ENCODE results near the gene FGGY.
"Not testable (repeated sequence)": the region's sequence is repeated elsewhere in the genome, so short reads cannot be mapped to it uniquely, and the experiment has no call there.

Gene FGGY

GRCh38 chr1:59601811-59602210 lies 304.9 kb downstream of the FGGY start:
- Histone ChIP-seq H3K9me3 (ENCODE audit: severe bottlenecking) (no peaks in the 10 kb centered on the region), H3K4me1 (ENCODE audit: insufficient read depth, poor library complexity, severe bottlenecking) (peaks cover 10% of the 10 kb centered on the region), H3K4me3 (ENCODE audit: severe bottlenecking) (no peak overlapping the region), H3K36me3 (ENCODE audit: low read depth) (no peaks in the 10 kb centered on the region), H3K27ac (ENCODE audit: poor library complexity, severe bottlenecking) (no peak overlapping the region), H3K27me3 (ENCODE audit: insufficient read depth, poor library complexity, severe bottlenecking) (no peaks in the 10 kb centered on the region)
- DNase-seq (ENCODE audit: low spot score) (no peak), ATAC-seq (ENCODE audit: low read depth) (no peak)
- TF ChIP-seq CTCF (IDR thresholded peaks at IDR 0.05; ENCODE audit: poor library complexity, severe bottlenecking): no peak

- no peaks in the 10 kb centered on the region for H3K27me3 ChIP-seq (ENCODE audit: insufficient read depth, poor library complexity, severe bottlenecking)
- DNase-seq (ENCODE audit: low spot score) (no peak), ATAC-seq (ENCODE audit: low read depth) (no peak)
- H3K4me3 ChIP-seq (ENCODE audit: severe bottlenecking): no peak overlapping the region
- H3K36me3 ChIP-seq (ENCODE audit: low read depth): no peaks in the 10 kb centered on the region
- no peaks in the 10 kb centered on the region for H3K9me3 ChIP-seq (ENCODE audit: severe bottlenecking)
- no peak overlapping the region for H3K27ac ChIP-seq (ENCODE audit: poor library complexity, severe bottlenecking)
- TF ChIP-seq CTCF (IDR thresholded peaks at IDR 0.05; ENCODE audit: poor library complexity, severe bottlenecking): no peak
- no peaks in the 10 kb centered on the region for H3K4me1 ChIP-seq (ENCODE audit: insufficient read depth, poor library complexity, severe bottlenecking)
Observed at GRCh38 chr1:59604191-59604590, 307.3 kb downstream of the FGGY start.

- TF ChIP-seq CTCF (IDR thresholded peaks at IDR 0.05; ENCODE audit: poor library complexity, severe bottlenecking): no peak
- no peaks in the 10 kb centered on the region for H3K27me3 ChIP-seq (ENCODE audit: insufficient read depth, poor library complexity, severe bottlenecking)
- H3K36me3 ChIP-seq (ENCODE audit: low read depth): no peaks in the 10 kb centered on the region
- H3K4me1 ChIP-seq (ENCODE audit: insufficient read depth, poor library complexity, severe bottlenecking): no peaks in the 10 kb centered on the region
- DNase-seq (ENCODE audit: low spot score): no peak
- no peak for ATAC-seq (ENCODE audit: low read depth)
- no peaks in the 10 kb centered on the region for H3K9me3 ChIP-seq (ENCODE audit: severe bottlenecking)
- no peak overlapping the region for H3K27ac ChIP-seq (ENCODE audit: poor library complexity, severe bottlenecking)
- H3K4me3 ChIP-seq (ENCODE audit: severe bottlenecking): no peak overlapping the region
Observed at GRCh38 chr1:59605184-59605583, 308.3 kb downstream of the FGGY start.

- no peak for TF ChIP-seq CTCF (IDR thresholded peaks at IDR 0.05; ENCODE audit: poor library complexity, severe bottlenecking)
- H3K36me3 ChIP-seq (ENCODE audit: low read depth): no peaks in the 10 kb centered on the region
- DNase-seq (ENCODE audit: low spot score) (no peak), ATAC-seq (ENCODE audit: low read depth) (no peak)
- H3K4me3 ChIP-seq (ENCODE audit: severe bottlenecking): no peak overlapping the region
- H3K27me3 ChIP-seq (ENCODE audit: insufficient read depth, poor library complexity, severe bottlenecking): no peaks in the 10 kb centered on the region
- no peaks in the 10 kb centered on the region for H3K4me1 ChIP-seq (ENCODE audit: insufficient read depth, poor library complexity, severe bottlenecking)
- H3K9me3 ChIP-seq (ENCODE audit: severe bottlenecking): no peaks in the 10 kb centered on the region
- H3K27ac ChIP-seq (ENCODE audit: poor library complexity, severe bottlenecking): no peak overlapping the region
Observed at GRCh38 chr1:59605761-59606160, 308.9 kb downstream of the FGGY start.

- Histone ChIP-seq H3K9me3 (ENCODE audit: severe bottlenecking) (no peaks in the 10 kb centered on the region), H3K4me3 (ENCODE audit: severe bottlenecking) (no peak overlapping the region), H3K36me3 (ENCODE audit: low read depth) (no peaks in the 10 kb centered on the region), H3K4me1 (ENCODE audit: insufficient read depth, poor library complexity, severe bottlenecking) (no peaks in the 10 kb centered on the region), H3K27me3 (ENCODE audit: insufficient read depth, poor library complexity, severe bottlenecking) (no peaks in the 10 kb centered on the region), H3K27ac (ENCODE audit: poor library complexity, severe bottlenecking) (no peak overlapping the region)
- ATAC-seq (ENCODE audit: low read depth) (no peak), DNase-seq (ENCODE audit: low spot score) (no peak)
- TF ChIP-seq CTCF (IDR thresholded peaks at IDR 0.05; ENCODE audit: poor library complexity, severe bottlenecking): no peak
Observed at GRCh38 chr1:59609245-59609644, 312.4 kb downstream of the FGGY start.

GRCh38 chr1:59610499-59610898 lies 313.6 kb downstream of the FGGY start:
- H3K4me3 ChIP-seq (ENCODE audit: severe bottlenecking); ATAC-seq (ENCODE audit: low read depth); H3K36me3 ChIP-seq (ENCODE audit: low read depth); H3K9me3 ChIP-seq (ENCODE audit: severe bottlenecking); H3K27ac ChIP-seq (ENCODE audit: poor library complexity, severe bottlenecking); H3K4me1 ChIP-seq (ENCODE audit: insufficient read depth, poor library complexity, severe bottlenecking); DNase-seq (ENCODE audit: low spot score); H3K27me3 ChIP-seq (ENCODE audit: insufficient read depth, poor library complexity, severe bottlenecking): not testable (repeated sequence)
